Femur (tissue), 1 donor: ENCODE results near the gene C4orf50.
A peak's percentile ranks its signal among the peaks of the same experiment; 100 is the strongest.
"Not testable (repeated sequence)": the region's sequence is repeated elsewhere in the genome, so short reads cannot be mapped to it uniquely, and the experiment has no call there.

Experiments used
- DNase-seq: peaks from one replicate; pipeline ENCODE4 v3.0.0-alpha.2; 2017

Gene C4orf50

DNA sequence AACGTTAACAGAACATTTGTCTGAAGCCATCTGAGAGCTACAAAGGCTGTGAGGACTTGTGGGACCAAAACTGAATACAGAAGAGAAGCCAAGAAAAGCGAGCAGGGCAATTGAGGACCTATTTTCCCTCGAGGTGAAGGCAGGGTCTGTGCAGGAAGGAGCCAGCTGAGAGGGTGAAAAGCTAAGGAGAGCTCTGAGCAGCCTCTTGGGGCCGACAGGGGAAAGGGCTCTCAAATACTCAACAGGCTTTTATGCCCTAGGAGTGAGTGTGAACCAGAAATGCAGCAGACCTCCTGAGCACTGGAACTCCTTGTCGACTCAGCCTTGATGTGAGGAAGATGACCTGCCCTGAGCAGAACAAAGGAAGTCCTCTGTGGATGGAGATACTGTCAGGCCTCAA lies 54.2 kb downstream of the C4orf50 start:
- no peak for DNase-seq

DNA sequence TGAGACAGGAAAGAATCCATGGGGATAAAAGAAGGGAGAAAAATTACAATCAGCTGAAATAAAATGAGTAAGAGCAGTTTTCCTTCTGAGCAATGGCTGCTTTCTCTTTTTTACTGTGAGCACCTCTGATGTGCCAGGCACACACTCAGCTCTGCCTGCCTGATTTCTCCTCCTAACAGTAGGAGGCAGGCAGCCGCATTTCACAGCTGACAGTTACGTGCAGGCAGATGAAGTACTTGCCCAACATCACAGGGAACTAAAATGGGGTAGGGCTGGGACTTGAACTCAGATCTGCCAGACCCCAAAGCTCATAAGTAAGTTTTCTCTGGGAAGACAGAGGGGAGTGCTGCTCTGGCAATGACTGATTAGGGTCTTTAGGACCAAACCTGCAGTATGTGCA lies 54.6 kb downstream of the C4orf50 start:
- DNase-seq: no peak

DNA sequence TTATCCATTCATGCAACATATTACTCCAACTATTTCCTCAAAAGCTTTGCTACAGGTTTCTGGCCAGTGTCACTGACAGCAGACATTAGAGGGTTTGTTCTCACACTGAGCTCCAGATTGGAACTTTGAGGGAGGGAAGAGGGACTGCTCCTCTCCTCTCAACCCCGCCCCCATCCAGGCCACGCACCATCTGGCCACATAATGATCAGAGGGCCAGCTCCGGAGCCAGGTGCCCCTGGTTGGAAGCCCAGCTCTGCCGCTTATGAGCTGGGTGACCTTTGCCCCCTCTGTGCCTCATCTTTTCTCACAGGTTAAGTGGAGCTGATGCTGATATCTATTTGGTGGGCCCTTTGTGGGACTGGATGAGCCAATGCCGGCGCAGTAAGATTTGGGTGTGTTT lies 55.8 kb downstream of the C4orf50 start:
- no peak for DNase-seq

DNA sequence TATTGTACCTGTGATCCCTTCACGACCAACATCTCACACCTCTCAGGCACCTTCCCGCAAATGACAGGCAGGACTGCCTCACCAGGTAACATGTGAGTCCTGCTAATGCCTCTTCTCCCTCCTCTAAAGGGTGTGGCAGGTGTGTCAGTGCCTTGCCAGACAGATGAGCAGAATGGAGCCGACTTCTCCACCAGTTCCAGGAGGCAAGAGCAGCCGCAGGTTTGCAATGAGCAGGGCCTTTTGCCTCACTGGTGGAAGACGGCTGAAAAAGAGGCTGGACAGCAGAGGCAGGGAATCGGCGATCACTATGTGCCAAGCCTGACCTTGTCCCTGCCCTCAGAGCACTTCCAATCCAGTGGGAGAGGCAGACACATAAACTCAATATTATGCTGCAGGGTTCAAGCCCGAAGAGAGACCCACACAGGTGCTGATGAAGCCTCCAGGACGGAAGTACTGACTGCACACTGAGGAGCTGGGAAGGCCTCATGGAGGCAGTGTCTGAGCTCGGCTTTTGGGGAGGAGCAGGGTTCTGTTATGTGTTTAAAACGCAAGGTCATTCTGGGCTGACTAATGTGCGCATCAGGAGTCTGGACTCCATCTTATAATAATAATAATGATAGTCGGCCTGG lies 57.9 kb downstream of the C4orf50 start:
- no peak for DNase-seq

DNA sequence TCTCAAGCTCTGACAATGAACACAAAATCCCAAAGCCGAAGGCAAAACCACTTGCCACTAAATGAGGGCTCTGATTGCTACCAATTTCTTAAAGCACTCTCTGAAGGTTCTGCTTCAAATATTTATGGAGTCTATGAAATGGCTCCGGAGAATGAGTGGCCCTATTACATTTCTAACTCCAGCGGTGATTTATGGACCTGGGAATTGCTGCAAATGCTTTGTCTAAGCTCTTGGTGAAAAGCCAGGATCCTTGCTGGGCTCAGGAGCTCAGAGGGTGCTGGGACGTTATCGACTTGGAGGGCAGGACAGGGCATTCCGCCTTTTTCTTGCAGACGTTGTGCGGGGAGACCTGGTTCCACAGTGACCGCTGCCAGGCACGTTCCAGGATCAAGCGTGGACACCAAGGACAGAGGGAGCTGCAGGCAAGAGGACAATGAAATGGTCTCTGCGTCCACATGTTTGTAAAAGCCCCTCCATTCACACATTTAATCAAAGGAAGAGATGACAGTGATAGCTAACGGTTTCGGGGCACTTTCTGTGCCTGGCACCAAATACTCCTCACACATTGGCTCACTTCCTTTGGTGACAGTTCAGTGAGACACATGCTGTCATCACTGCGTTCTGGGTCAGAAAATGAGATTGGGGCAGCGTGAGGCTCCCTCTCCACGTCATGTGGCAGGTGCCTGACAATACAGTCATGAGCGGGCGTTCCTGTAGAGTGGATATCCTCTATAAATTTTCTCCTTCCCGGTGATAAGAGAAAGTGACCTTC lies 58.8 kb downstream of the C4orf50 start:
- no peak for DNase-seq

DNA sequence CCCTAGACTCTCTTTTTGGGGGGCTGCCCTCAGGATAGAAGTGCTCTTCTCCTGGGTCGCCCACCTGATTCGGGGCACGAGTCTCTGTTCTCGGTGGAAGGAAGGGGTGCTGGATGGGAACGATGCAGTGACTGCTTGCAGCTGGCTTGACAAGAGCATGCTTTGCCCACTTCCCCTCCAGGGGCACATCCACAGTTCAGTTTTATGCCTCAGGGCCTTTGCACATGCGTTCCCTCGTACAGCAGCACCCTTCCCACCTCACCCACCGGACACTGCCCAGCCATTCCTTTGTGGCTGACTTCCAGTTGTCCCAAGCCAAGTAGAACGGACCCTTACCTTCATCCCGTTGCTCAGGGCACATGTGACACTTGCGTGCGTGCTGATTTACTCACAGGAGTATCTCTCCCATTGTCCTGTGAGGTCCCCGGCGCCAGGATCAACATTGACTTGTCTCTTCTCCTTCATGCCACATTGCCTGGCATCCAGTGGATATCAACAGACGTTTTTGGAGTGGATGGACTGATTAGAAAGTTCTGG lies 60.0 kb downstream of the C4orf50 start:
- DNase-seq: no peak

DNA sequence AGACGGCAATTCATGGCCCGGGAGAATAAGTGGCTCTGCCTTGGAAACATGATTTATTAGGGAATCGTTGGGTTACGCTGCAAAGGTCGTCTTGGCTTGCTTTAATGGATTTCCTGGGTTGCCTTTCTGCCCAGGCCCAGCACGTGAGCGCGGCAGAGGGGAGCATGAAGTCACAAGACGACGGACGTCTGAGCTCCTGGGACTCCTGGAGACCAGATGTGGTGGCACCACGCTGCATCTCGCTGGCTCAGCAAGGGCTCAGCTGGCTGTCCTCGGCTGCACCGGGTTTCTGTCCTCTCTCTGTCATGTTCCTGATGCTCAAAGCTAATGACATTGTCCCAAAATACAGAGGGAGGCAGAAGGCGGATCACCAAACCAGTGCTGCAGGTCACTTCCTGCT lies 61.2 kb downstream of the C4orf50 start:
- no peak for DNase-seq

DNA sequence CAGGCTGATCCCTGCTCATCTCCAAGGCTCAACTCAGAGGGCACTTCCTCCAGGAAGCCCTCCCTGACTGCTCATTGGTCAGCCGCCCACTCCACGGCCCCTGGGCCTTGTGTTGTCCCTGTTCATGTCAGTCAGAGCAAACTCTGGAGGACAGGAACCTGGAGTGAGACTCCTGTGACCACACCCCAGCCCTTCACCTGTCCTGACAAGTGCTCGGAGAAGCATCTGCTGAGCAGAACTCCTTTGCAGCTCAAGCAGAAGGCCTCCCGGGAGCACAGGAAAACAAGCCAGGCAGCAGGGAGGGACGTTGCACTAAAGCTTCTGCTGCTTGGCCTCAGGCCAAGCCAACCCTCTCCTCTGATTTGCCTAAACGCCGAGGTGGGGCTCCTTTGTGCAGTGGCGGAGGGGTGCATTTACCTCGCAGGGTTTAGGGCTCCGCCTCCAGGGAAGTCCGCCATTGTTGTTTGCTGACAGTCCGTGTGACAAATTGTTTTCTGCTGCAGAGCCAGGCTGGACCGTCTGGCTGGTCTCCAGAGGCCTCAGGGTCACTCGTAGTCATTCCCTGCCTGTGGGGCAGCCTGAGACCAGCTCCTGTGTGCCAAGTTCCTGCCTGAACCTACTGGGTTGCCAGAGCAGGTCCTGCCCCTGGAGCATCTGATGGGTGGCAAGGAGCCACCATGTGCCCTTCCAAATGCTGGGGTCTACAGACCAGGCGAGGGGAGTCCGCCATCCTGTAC lies 61.8 kb downstream of the C4orf50 start:
- DNase-seq: peak; percentile 27

DNA sequence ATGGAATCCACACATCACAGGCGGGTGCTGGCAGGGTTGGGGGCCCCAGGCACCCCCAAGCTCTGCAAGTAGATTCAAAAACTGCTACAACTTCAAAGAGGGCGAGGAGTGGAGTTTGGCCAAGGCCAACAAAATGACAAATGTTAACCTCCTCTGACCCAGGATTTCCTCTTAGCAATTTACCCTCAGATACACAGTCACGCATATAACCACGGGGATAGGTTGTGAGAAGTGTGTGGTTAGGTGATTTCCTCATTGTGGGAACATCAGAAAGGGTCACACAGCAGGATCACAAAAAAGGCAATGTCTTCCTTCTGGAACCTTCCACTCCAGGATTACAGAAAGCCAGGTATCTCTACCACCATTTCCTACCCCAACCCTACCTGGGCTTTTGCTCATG lies 62.4 kb downstream of the C4orf50 start:
- DNase-seq: no peak

DNA sequence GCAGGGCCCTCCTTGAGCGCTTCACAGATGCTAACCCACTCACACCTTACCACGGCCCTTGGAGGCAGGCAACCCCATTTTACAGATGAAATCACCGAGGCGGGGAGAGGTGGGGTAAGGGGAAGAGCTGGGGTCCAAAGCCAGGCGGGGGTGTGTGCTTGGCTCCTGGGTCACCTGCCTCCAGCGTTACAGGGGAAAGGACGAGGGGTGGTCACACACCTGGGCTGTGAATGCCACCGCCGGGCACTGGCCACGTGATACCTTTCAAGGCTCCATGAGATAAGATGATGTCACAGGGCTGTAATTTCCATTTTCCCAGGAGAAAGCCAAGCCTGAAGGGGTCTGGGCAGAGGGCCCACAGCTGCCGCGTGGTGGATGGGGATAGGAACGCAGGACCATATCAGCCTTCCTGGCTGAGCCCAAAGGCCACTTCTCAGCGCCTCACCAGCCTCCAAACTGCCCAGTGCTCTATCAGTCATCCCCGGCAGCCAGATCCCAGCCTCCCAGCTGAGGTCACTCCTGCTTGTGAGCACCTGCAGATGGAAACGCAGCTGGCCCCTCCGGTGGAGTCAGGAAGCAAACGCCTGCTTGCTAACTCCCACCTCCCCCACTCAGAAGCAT lies 62.9 kb downstream of the C4orf50 start:
- no peak for DNase-seq

DNA sequence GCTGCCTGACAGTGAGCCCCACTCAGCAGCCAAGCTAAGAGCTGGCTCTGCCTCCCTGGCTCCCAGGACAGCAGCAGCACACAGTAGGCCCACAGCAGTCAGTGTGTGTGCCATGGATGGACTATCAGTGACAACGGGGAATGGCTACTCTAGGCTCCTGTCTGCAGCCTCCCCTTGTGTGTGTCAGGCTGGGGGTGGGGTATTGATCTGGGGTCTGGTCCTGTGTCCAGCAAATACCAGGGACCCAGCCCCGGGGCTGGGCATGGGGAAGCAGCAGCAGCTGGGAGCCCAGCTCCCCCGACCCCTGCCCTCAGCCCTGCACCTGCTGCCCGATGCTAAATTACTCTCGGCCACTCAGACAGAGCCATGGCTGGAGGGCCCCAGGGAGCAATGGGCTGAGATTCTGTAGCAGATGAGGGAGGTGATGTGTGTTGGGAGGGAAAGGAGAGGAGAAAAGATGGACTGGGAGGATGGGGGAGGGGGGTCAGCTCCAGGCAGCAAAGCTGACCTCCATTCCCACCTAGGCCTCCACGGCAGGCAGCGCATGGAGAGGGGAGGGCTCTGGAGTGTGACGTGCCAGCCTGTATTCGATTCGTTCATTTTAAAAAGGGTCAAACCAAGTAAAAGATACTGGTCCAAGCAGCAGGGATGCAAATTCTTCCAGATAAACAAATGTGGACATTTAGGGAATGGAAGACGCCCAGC lies 64.0 kb downstream of the C4orf50 start:
- DNase-seq: no peak

DNA sequence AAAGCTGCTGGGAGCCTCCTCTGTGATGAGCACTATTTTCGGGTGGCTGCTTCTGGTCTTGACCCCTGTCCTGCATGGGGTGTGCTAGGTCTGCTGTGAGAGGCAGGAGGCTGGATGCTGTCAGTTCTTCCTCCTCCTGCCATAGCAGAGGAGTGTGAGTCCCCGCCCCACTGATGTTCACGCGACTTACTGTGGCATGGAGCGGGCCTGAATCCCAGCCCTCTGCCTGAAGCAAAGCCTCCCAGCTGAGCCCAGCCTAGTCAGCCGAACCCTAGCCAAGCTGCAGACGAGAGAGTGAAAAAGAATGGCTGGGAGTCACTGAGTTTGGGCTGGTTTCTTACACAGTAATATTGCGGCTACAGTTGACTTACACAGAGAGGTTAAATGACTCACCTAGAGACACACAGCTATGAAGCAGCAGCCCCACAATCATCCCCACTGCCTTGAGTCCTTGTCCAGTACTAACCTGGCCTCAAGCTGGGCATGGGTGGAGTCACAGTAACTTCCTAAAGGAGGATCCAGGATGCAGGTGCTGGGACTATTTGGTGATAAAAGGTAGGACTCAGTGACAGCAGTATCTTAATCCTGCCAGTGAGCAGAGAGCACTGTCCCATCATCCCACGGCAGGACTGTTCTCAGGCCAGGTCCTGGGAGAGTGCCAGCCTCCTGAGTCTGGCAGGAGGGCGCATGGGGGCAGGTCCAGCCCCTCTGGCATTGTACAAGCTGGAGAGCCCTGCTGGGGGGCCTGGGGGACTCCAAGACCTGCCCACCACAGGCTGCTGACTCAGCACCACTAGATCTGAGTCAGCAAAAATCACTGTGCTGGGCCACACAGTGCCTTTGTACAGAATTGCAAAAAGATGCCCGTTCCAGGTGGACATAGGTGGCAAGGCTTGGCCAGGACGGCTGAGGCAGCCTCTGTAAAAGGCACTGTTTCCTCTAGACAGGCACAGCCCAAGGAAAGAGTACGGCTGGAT lies 65.0 kb downstream of the C4orf50 start:
- no peak for DNase-seq

DNA sequence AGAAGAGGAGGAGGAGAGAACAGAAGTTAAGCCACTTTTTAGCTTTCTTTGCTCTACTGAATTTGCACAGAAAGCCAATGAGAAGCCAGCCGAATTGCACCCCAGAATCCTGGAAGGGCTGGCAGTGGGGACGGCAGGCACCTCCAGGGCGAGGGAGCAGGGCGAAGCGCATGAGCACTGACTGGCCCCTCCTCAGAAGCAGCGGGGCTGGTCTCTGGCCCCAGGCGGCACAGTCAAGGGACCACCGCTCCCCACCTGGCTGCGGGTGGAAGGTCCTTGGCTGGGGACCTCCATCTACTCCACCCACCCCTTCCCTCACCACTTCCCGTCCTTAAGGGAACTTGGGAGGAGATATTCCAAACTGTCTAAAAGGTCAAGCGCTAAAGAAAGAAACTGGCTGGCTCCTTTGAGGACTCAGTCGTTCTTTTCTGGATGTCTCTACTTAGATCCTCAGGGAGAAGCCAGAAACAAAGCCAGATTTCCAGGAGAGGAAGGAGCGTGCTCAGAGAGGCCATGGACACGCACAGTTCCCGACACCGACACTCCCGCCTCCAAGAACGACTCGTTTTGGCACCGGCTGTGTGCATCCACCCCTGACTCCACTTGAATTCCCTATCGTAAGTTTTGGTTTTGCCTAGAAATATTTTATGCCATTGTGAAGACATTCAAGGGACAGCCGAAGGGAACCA lies 65.8 kb downstream of the C4orf50 start:
- DNase-seq: no peak

DNA sequence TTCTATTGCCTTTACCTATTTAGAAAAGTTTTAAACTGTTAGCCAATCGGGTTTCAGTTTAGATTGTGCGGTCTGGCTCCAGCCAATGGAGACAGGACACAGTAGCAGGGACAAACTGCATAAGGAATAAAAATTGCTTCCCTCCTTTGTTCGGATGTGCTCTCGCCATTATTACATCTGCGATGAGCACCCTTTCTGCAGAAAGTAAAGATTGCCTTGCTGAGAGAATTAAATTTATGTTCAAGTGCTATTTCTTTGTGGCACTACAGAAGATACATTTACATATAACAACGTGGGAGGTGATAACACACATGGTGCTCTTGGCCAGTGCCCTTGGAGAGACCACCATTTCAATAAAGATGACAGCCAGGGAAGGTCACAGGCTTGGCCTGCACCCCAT lies 71.6 kb downstream of the C4orf50 start:
- DNase-seq: not testable (repeated sequence)

DNA sequence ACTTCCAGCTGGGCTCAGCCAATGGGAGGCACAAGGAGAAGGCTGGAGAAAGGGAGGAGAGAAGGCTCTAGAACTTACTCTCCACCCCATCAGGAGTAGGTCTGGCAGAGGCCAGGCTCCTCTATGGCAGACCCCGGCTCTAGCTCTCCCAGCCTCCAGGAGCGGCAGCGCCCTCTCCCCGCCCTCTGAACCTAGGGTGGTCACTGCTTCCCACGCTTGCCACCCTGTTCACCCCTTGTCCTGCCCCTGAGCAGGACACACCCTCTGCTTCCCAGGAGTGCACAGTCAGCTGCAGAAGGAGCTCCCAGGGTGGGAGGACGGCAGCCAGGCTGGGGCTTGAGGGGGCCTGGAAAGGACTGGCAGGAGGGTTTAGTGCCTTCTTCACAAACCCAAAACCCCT lies 72.3 kb downstream of the C4orf50 start:
- DNase-seq: no peak

DNA sequence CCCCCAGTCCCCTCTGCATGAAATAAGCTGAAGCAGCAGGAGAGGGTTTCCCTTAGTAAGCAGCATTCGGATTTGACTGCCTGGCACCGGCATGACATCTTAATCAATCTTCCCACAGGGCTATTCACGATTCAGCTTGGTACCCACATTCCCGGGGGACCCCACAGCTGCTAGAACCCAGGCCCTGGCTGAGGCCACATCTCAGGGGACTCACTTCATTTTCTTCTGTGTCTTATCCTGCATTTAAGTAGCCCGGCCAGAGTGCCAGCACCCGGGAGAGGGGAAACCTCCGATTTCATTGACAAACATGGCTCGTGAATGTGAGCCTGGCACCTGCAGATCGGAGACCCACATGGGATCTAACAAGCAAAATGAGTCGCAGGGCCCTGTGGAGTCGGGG lies 73.1 kb downstream of the C4orf50 start:
- no peak for DNase-seq

DNA sequence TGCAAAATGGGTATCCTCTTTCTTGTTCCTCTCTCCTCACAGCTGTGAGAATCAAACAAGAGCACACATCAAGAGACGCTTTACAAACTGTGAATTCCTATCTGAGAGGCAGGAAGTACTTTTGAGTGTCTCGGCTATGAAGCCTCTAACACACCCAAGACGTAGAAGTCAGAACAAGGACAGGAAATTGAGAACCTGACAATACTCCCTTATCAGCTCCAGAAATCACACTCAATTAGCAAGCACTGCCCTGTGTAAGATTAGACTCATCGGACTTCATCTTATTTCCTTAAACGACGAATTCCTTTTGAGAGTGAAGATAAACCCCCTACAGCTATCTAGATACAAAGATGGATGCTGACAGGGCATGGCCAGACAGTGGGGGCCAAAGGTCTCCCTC lies 74.7 kb downstream of the C4orf50 start:
- no peak for DNase-seq

DNA sequence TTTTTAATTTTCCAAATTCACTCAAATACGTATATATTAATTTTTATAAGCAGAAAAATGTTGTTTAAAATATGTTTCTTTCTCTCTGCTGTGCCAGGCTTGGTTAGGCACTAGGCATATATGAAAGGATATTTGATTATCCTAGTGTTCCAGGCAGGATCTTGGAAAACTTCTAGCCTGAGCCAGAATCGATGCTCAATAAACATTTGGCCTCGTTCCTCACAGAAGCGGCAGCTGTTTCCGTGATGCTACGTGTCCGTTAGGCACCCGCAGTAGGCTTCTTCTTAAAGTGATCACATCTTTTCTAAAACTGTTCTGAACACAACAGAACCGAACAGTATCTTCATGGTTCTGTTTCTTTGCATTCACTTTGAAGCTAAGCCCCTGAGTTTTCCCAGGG lies 75.3 kb downstream of the C4orf50 start:
- DNase-seq: no peak

DNA sequence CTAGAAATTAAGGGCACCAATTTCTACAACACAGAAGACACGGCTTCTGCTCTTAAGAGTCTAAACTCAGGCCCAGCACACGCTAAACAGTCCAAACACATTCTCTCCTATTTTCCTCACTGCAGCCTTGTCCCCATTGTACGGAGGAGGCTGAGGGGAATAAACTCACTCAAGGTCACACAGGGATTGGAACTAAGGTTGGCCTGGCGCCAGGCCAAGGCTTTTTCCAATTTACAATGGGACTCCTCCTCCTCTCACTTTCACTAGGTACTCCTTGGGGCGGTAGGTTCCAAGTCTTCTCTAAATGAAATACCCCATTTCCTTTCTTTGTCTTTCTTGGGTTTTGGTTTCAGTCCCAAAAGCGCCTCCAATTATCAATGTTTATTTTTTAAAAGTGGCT lies 76.6 kb downstream of the C4orf50 start:
- no peak for DNase-seq

DNA sequence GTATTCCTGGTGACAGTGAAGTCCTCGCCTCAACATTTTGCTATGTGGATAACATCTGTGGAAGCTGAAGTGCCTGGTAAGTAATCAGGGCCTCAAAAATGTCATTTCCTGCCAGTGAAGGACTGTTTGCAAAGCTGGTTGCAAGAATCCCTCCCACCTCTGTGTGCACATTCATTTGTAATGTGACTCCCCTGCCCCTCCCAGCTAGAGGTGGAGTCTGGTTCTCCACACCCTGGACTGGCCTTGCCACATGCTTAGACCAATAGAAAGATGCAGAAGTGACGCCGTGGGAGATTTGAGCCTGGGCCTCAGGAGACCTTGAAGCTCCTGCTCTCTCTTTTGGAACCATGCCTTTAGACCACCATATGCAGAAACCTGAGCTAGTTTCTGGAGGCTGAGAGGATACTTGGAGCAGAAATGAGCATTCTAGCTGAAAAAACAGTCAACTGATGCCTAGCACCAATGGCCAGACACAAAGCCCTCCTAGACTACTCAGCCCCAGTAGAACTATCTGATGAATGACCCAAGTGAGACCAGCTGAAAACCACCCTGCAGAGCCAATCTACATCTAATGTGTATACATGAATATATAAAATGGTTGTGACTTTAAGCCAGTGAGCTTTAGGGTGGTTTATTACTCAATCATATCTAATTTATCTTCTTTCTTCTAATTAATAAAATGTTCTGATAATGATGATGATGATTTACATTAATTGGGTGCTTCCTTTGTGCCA lies 77.6 kb downstream of the C4orf50 start:
- no peak for DNase-seq
